22Rv1 (cell line): ENCODE data around the gene CD36.

Experiments
- H3K27ac ChIP-seq: fragments of 450-650 bp; 2 replicates; pipeline ENCODE4 v1.5.1; 2017
- CTCF ChIP-seq: fragments of 450-650 bp; IDR thresholded peaks from 2 replicates; pipeline ENCODE4 v1.5.1; 2017; ENCODE audit warnings: mild to moderate bottlenecking
- ZFX ChIP-seq: fragments of 450-650 bp; IDR thresholded peaks from 2 replicates; pipeline ENCODE4 v1.6.1; 2017; ENCODE audit warnings: antibody characterized with exemption, borderline replicate concordance

CD36 gene

GRCh38 chr7:80675090-80675489 is 36.6 kb downstream of the CD36 start:
- no peak for TF ChIP-seq CTCF
- TF ChIP-seq ZFX, result no peak
- H3K27ac ChIP-seq, result no peak overlapping the region

- no peak overlapping the region for H3K27ac ChIP-seq
- no peak for TF ChIP-seq ZFX
- TF ChIP-seq CTCF, result no peak
Observed at GRCh38 chr7:80676404-80676803, 38.0 kb downstream of the CD36 start.

GRCh38 chr7:80677629-80678028 is 39.2 kb downstream of the CD36 start:
- no peak overlapping the region for H3K27ac ChIP-seq
- TF ChIP-seq CTCF (no peak), ZFX (no peak)

GRCh38 chr7:80678707-80679106 is 40.3 kb downstream of the CD36 start:
- no peak for TF ChIP-seq ZFX
- no peak for TF ChIP-seq CTCF

GRCh38 chr7:80679921-80680907 is 41.8 kb downstream of the CD36 start:
- H3K27ac ChIP-seq, result no peak overlapping the region
- TF ChIP-seq ZFX, result no peak
- no peak for TF ChIP-seq CTCF

More at GRCh38 chr7:80678707-80679106, 40.3 kb downstream of the CD36 start:
- H3K27ac ChIP-seq, result no peak overlapping the region

- no peak overlapping the region for H3K27ac ChIP-seq
- TF ChIP-seq CTCF (peak; percentile 92), ZFX (no peak)
Observed at GRCh38 chr7:80681272-80681885, 42.9 kb downstream of the CD36 start.

GRCh38 chr7:80682744-80683143 is 44.3 kb downstream of the CD36 start:
- TF ChIP-seq ZFX (no peak), CTCF (no peak)
- H3K27ac ChIP-seq, result no peak overlapping the region
